Right kidney (tissue), 1 donor: ENCODE data around the gene LGR6.
"Not testable (repeated sequence)": the region's sequence is repeated elsewhere in the genome, so short reads cannot be mapped to it uniquely, and the experiment has no call there.

ENCODE experiments used
- DNase-seq: peaks from one replicate; pipeline ENCODE4 v3.0.0-alpha.2; 2016

Gene LGR6

DNA sequence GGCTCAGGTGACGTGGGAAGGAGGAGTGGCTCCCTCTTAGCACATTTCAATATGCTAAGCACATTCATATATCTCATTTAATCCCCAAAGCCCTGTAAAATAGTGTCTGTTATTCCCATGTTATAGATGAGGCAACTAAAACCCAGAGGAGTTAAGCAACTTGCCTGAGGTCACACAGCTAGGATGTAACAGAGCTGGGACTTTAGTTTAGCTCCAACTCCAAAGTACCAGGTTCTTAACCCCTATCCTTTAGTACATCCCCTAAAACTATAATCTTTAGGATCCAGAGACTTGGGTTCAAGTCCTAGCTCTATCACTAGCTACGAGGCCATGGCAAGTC is 48.5 kb downstream of the LGR6 start:
- no peak for DNase-seq

DNA sequence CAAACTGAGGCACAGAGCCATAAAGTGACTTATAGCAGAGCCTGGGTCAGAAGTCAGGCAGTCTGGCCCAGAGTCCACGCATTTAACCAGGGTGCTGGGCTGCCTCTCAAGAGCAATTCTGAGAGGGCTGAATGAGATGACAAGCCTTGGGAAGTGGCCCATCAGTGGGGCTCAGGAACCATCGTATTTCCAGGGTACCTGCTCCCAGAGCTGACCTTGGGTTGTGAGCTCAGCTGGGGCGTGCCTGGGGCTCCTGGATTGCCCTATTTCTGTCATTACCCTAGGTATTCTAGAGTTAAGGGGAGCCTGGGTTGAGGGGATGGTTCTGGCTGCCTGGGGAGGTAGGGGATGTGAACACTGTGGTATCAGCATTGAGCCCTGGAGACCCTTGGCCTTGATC is 49.4 kb downstream of the LGR6 start:
- no peak for DNase-seq

DNA sequence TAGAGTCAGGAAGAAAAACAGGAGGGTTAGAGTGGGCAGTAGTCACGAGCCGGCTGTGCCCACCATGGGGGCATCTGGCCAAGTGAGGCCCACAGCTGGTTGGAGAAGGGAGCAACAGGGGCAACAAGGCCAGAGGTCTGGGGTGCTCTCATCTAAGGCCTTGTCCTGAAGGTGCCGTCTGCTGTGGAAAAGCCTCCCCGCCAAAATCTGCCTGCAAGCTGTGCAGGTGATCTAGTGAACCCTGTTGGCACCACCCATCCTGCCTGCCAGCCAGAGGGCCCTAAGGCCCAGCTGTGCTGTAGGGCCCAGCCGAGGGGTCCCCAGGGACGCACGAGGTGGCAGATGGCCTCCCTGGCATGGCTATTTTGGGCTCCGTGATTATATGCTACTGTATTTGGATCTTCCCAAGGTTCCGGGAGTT is 51.3 kb downstream of the LGR6 start:
- no peak for DNase-seq

DNA sequence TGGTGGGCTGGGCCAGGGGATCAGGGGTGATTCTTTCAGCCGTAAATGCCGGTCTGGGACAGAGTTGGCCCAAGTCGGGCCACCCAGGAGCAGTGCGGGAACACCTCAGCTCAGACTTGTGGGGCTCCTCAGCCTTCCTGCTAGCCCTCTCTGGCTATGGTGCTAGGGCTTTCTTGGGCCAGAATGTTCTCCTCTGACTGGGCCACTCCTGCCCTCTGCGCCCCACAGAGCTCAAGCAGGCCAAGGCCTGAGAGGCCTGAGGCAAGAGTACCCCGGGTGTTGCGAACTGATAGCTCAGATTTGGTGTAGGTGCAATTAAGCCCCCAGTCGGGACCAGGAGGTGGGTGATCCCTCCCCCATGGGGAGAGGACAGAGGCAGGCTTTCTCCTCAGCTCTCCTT is 51.8 kb downstream of the LGR6 start:
- no peak for DNase-seq

DNA sequence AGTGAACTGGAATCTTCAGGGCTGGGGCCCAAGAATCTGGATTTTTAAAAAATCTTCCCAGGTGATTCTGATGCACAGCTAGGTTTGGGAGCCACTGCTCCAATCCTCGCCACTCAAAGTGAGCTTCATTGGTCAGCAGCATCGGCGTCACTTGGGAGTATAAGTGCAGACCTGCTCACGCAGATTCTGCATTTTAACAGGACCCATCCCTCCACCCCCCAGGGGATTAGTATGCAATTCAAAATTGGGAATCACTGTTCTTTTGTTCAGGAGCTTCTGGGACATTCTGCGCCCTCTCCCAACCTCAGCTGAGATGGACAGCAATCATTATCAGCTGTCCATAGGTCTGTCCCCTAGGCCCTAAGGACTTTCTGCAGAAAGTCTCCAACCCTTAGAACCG is 53.5 kb downstream of the LGR6 start:
- no peak for DNase-seq

DNA sequence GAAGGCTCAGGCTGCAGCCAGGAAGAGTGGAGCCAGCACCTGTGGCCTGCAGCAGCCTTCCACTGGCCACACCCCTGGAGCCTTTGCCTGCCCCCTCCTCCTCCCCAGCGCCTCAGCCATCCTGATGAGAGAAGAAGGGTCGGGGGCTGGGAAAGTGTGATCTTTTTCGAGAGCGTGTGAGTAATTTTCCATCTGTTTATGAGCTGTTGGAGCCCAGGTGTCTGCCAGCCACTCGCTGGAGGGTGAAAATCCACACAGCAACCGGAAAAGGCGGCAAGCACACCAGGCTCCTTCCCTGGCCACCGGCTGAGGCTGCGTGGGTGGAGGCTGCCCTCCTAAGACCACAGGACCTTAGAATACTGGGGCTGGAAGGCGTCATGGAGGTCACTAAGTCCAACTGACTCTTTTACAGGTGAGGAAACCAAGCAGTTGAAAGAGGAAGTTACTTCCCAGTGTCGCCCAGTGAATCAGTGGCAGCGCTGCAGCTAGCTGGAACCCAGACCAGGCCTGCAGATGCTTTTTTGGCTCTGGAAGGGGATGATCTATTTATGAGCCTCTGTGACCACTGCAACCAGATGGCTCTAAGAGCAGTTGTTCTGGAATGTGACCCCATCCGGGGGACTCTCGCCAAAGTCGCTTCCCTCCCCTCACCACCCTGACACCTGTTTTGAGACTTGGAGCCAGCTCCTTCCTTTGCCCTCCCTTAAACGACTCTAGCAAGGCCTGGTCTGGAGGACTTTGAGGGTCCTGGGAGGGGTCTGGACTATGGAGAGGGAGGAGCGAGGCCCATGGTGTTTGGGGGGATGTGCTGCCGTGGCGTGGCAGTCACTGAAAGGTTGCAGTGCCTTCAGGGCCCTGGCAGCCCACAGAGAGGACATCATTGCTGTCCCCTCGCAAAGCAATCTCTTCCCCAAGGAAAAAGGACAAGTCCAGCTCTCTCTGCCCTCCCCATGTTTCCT is 54.5 kb downstream of the LGR6 start:
- no peak for DNase-seq

DNA sequence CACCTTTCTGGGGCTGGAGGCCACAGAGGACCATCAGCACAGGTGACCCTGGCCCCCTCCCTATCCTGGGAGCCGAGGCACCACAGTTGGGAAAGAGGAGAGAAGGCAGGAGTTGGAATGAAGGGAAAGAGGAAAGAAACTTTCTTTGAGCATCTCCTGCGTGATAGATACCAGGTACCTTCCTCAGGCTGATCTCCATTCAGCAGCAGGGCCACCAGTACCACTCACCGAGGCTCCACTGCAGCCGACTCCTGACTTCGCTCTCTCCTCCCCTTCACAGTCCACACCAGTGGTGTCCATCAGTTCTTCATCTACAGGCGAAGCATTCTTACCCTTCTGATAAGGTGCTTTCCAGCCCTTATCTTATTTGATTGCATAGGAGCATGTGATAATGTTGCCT is 55.3 kb downstream of the LGR6 start:
- no peak for DNase-seq

DNA sequence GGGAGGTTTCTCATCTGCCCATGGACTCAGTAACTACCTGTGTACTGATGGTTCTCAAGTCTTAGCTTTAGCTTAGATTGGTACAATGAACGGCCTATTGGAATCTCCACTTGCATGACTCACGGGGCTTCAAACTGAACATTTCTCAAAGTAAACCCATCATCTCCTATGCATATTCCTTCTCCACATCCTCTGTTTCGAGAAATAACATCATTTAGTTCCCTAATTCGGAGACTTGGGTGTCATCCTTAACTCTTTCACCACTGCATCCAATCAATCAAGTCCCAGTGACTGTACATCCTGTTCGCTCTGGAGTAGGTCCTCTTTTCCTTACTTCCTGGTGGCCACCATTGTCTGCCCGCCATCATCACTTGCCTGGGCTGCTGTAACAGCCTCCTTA is 55.8 kb downstream of the LGR6 start:
- no peak for DNase-seq

DNA sequence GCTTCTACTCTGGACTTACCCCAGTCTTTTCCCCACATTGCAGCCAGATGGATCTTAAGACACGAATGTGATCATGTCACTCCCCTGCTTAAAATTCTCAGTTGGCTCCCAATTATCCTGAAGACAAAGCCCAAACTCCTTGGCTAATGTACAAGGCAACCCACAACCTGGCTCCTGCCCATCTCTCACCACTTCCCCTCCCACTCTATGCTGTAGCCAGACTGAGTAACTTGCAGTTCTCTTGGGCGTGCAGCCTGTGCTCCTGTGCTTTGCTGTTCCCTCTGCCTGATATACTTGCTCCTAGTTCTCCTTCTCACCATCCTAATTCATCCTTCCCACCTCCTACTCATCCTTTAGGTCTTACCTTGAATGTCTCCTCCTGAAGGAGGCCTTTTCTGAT is 56.2 kb downstream of the LGR6 start:
- no peak for DNase-seq

DNA sequence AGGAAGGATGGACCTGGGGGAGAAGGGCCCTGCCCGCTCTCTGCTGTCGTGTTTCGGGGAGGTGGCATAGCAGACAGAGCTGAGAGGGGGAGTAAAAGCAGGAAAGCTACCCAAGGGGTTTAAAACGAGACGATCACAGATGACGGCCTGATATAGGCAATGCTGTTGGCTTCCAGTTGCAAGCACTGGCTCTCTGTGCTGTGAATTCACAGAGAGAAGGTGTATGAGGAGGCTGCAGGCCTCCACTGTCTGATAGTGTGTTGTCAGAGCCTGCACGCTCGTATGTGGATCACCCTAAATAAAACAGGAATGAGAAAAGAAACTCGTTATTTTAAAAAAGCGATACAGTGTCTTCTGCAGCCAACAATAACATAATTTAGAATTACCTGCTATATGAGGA is 57.4 kb downstream of the LGR6 start:
- no peak for DNase-seq

DNA sequence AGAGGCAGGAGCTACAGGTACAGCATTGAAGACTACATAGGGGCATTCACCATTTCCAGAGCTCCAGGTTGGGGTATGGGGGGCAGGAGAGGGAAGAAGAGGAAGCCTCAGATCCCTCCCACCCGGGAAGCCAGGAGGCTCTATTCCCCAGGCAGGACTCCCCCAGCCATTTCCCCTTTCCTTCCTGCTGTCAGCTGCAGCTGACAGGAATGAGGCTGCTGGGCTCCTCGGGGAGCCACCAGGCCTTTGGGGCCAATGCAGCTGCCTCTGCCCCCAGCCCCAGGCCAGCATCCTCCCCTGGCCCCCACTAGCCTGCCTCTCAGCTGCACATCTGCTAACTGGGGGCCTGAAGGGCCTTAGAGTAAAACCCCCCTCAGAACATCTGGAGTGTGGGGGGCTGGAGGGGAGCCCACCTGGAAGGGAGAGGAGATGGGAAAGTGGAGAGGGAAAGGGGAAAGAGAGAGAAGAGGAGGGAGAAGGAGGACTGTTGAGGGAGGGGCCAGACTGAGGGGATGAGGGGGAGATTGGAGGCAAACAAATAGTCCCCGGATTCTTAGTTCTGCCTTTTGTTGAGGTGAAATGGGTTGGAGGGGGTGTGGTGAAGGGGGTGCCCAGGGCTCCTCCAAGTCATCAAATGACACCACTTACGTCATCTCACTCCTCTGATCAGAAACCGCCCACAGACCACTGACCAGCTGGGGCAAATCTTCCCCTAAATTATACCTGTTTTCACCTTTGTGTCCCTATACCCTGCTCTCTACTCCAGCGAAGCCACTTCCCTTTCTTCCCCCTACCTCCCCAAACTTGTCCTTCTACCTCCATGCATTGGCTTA is 58.0 kb downstream of the LGR6 start:
- no peak for DNase-seq

DNA sequence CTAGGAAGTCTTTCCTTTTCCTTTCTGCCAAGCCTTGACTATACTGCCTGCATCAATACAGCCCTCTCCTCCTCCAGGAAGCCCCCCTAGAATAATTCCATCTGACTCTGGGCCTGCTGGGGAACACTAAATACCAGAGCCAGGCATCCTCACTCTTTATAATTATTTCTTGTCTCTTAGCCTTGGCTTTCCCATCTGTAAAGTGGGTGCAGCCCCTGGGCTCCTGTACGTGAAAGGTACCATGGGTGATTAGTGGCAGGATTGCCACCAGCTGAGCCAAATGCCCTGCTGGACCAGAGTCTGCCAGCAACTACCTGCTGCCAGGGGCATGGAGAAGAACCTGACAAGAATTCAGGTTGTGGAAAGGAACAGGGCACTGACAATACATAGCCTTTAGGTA is 58.7 kb downstream of the LGR6 start:
- DNase-seq = no peak

DNA sequence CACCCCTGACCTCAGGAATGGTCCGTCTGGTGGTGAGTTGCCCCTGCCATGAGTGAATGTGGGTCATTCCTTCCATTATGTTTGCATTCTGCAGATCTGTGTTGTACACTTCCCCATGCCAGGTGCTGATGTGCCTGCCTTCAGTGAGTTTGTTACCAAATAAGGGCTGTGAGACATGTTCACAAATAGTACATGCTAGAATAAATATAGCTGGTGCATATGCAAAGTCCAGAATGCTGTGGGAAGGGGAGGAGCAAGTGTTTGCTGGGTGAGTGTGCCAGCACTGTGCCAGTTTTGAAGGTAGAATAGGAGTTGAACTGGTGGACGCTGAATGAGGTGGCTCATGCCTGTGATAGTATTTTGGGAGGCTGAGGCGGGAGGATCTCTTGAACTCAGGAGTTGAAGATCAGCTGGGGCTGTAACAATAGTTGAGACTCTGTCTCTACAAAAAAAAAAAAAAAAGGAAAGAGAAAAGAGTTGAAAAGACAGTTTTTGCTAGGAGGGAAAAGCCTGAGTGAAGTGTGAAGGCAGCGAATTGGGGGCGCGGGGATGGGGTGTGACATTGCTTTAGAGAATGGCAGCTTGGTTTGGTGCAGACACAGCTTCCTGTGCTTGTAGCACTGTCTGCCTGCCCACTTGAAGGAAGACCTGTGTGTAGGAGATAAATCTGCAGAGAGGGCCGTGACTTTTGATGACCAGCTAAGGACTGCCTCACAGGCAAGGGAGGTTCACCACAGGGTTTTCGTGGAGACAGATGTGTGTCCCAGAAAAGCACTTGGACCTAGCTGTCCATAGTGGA is 61.1 kb downstream of the LGR6 start:
- no peak for DNase-seq

DNA sequence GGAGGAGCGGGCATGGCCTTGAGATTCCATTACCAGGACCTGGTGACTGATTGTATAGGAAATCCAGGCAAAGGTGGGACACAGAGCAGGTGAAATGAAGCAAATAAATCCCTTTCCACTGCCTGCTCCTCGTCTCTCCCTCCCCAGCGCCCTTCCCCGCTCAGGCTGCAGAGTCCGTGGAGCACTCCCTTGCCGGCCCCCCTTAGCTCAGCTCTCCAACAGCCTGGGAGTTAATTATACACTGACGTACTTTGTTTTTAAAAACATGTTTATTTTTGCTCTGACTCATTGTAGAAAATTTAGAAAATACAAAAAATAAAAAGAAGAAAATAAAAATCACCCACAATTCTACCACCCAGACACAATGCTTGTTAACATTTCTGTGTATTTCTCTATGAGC is 61.7 kb downstream of the LGR6 start:
- DNase-seq = no peak

DNA sequence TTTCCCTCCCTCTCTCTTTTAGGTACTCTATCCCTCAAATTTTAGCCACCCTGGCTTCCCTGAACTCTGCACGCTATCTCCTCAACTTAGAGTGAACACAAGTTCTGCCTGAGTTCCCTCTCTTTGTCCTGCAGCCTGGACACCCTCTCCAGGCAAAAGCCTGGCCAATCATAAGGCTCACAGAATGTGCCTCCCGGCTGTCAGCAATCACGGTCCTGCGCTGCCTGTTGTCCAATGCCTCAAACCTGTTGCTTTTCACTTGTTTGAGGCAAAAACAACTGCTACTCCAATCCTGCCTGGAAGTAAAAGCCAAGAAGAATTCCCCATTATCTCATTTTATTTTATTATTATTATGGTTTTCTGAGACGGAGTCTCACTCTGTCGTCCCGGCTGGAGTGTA is 66.1 kb downstream of the LGR6 start:
- DNase-seq = no peak

DNA sequence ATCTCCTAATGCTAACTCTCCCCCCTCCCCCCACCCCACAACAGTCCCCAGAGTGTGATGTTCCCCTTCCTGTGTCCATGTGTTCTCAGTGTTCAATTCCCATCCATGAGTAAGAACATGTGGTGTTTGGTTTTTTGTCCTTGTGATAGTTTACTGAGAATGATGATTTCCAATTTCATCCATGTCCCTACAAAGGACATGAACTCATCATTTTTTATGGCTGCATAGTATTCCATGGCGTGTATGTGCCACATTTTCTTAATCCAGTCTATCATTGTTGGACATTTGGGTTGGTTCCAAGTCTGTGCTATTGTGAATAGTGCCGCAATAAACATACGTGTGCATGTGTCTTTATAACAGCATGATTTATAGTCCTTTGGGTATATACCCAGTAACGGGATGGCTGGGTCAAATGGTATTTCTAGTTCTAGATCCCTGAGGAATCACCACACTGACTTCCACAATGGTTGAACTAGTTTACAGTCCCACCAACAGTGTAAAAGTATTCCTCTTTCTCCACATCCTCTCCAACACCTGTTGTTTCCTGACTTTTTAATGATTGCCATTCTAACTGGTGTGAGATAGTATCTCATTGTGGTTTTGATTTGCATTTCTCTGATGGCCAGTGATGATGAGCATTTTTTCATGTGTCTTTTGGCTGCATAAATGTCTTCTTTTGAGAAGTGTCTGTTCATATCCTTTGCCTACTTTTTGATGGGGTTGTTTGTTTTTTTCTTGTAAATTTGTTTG is 67.8 kb downstream of the LGR6 start:
- not testable (repeated sequence) for DNase-seq

DNA sequence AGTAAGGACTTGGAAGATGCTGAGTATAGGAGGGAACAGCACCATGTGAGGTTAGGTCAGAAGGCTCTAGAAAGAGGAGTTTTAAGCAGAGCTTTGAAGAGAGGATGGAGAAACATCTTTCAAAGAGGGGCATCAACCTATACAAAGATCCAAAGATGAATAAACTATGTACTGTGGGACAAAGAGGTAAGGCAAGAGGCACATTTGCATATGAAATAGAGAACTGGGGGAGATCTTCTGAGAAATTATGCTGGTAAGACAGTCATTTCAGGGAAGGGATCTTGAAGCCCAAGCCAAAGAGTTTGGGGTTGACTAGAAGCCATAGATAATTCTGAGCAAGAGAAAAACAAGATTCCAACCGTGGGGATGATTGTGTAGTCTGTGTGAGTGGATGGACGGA is 70.0 kb downstream of the LGR6 start:
- DNase-seq = no peak

DNA sequence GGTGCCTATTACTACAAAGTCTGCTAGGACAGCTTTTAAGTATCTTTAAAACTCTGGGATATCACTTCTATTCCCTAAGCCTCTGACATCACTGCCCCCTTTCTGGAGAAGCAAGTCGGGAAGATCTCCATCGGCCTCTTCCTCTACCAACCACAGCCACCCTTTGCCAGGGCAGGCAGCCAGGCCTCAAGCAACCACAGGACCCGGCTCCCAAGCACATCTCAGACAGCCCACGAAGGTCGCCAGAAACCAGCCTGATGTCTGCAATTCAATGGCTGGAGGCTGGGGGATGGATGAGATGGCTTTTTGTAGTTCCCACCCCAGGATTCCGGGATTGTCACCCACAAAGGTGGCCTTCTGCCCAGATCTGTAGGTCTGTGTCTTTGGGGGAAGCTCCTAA is 70.7 kb downstream of the LGR6 start:
- DNase-seq = no peak

DNA sequence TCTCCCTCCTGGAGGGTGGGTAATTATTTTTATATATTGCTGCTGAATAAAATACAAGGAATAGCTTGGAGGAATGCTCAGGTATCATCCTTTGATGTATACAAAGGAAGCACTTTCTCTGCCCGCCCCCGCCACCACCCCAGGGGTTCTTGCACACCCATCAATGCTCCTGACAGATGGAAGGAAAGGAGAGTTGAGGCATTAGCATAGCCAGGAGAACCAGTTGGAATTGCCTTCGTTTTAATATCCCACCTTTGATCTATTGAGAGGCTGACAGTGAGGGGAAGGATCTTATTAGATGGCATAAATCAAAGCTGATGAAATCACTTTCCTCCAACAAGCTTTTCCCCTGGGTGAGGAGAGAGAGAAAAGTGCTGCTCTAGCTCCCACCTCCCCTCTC is 71.1 kb downstream of the LGR6 start:
- DNase-seq = no peak

DNA sequence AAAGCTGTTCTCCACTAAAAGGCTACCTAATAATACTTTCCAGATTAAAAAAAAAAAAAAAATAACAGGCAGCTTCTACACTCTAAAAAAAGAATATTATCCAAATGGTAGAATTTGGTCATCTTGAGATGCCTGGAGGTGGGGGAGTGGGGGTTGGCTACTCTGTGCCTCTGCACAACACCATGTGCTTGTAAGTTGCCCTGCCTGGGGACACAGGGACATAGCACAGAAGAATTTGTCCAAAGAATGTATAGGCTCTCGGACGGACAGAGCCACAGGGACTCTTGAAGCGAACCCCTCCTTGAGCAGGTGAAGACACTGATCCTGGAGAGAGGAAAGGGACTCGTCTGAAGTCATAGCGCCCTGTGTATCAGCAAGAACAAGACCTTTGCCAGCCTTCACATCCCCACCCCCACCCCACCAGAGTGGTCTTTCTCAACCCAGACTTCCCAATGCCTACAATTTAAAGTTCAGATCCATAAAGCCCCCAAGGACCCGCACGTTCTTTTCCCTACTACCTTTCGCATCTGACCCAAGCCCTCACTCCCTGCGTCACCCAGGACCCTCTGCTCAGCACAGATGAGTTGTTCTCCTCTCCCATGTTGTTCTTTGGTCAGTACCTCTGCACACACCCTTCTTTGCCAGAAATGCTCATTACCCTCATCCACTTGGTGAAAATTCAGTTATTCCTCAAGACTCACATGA is 72.6 kb downstream of the LGR6 start:
- no peak for DNase-seq

DNA sequence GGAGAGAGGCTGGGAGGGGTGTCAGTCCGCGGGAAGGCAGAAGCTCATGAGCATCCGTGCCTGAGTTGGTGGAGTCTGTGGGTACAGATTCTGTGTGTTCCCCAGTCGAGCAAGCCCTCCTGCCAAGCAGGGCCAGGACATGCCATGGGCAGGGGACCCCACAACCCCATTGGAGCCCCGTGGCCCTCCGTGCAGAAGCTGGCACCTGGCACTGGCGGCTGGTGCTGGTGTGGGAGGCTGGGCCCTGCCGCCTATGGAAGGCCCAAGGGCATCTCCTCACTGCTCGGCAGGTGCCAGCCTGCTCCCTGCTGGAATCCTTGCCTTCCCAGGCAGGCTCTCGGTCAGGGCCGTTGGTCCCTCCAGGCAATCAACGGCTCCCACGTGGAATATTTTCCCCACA is 74.4 kb downstream of the LGR6 start:
- DNase-seq = no peak

DNA sequence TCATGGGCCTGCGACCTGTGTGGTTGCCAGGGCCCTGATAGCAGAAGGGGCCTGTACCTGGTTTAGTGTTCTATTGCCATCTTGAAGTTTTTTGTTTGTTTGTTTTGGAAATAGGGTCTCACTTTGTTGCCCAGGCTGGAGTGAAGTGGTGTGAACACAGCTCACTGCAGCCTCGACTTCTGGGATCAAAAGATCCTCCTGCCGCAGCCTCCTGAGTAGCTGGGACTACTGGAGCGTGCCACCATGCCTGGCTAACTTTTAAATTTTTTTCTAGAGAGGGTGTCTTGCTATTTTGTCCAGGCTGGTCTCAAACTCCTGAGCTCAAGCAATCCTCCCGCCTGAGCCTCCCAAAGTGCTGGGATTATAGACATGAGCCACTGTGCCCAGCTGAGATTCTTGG is 75.2 kb downstream of the LGR6 start:
- no peak for DNase-seq
